ENCODE measurements around the gene SCRG1. TPM values are rescaled to one million over a fixed set of nuclear protein-coding genes. Genes with fewer than 3 reads are reported as not detected.

Gene SCRG1
- total RNA-seq, 1 donor from 2014 or later: not detected

GRCh38 chr4:173417833-173418232 is 18.9 kb upstream of the SCRG1 start:
- no peak for TF ChIP-seq CTCF (IDR thresholded peaks at IDR 0.05; ENCODE audit: insufficient read depth, low read length, poor library complexity, severe bottlenecking)
- no peak for DNase-seq (ENCODE audit: low read depth)
- no peak overlapping the region for H3K4me3 ChIP-seq (ENCODE audit: low read depth, low read length)
- no peaks in the 10 kb centered on the region for H3K27me3 ChIP-seq (ENCODE audit: control insufficient read depth, insufficient read depth, low read length)
- no peaks in the 10 kb centered on the region for H3K36me3 ChIP-seq (ENCODE audit: control insufficient read depth, insufficient read depth, low read length)

GRCh38 chr4:173415885-173416653 is 17.2 kb upstream of the SCRG1 start:
- DNase-seq (ENCODE audit: low read depth): no peak
- H3K4me3 ChIP-seq (ENCODE audit: low read depth, low read length): no peak overlapping the region
- no peaks in the 10 kb centered on the region for H3K27me3 ChIP-seq (ENCODE audit: control insufficient read depth, insufficient read depth, low read length)
- H3K36me3 ChIP-seq (ENCODE audit: control insufficient read depth, insufficient read depth, low read length): no peaks in the 10 kb centered on the region
- no peak for TF ChIP-seq CTCF (IDR thresholded peaks at IDR 0.05; ENCODE audit: insufficient read depth, low read length, poor library complexity, severe bottlenecking)

GRCh38 chr4:173415092-173415491 is 16.2 kb upstream of the SCRG1 start:
- H3K36me3 ChIP-seq (ENCODE audit: control insufficient read depth, insufficient read depth, low read length): no peaks in the 10 kb centered on the region
- DNase-seq (ENCODE audit: low read depth): no peak
- TF ChIP-seq CTCF (IDR thresholded peaks at IDR 0.05; ENCODE audit: insufficient read depth, low read length, poor library complexity, severe bottlenecking): no peak
- no peaks in the 10 kb centered on the region for H3K27me3 ChIP-seq (ENCODE audit: control insufficient read depth, insufficient read depth, low read length)
- no peak overlapping the region for H3K4me3 ChIP-seq (ENCODE audit: low read depth, low read length)

GRCh38 chr4:173414456-173414855 is 15.5 kb upstream of the SCRG1 start:
- Histone ChIP-seq H3K4me3 (ENCODE audit: low read depth, low read length) (no peak overlapping the region), H3K36me3 (ENCODE audit: control insufficient read depth, insufficient read depth, low read length) (no peaks in the 10 kb centered on the region), H3K27me3 (ENCODE audit: control insufficient read depth, insufficient read depth, low read length) (no peaks in the 10 kb centered on the region)

GRCh38 chr4:173413036-173413435 is 14.1 kb upstream of the SCRG1 start:
- TF ChIP-seq CTCF (IDR thresholded peaks at IDR 0.05; ENCODE audit: insufficient read depth, low read length, poor library complexity, severe bottlenecking): no peak
- H3K36me3 ChIP-seq (ENCODE audit: control insufficient read depth, insufficient read depth, low read length): no peaks in the 10 kb centered on the region
- DNase-seq (ENCODE audit: low read depth): no peak
- H3K4me3 ChIP-seq (ENCODE audit: low read depth, low read length): no peak overlapping the region
- H3K27me3 ChIP-seq (ENCODE audit: control insufficient read depth, insufficient read depth, low read length): no peaks in the 10 kb centered on the region

More at GRCh38 chr4:173414456-173414855, 15.5 kb upstream of the SCRG1 start:
- DNase-seq (ENCODE audit: low read depth): no peak
- TF ChIP-seq CTCF (IDR thresholded peaks at IDR 0.05; ENCODE audit: insufficient read depth, low read length, poor library complexity, severe bottlenecking): no peak

All from kidney epithelial cell (primary cell).